Parathyroid adenoma (tissue), 2 donors: ENCODE data around the gene TSPAN18.

Experiments
- H2AFZ ChIP-seq: fragments of 300-600 bp; sonication (generic); one replicate; pipeline ENCODE4 v1.7.0; 2017; ENCODE audit warnings: antibody characterized with exemption, mild to moderate bottlenecking
- H3K27ac ChIP-seq: fragments of 300-600 bp; sonication (generic); one replicate; pipeline ENCODE4 v1.7.0; 2017
- H3K27me3 ChIP-seq: fragments of 300-600 bp; sonication (generic); one replicate; pipeline ENCODE4 v1.7.0; 2017; ENCODE audit warnings: low read length; ENCODE audit not compliant: control insufficient read depth, insufficient read depth
- H3K36me3 ChIP-seq: fragments of 300-600 bp; sonication (generic); one replicate; pipeline ENCODE4 v1.7.0; 2017; ENCODE audit warnings: low read length; ENCODE audit not compliant: control insufficient read depth, insufficient read depth
- H3K4me1 ChIP-seq: fragments of 300-600 bp; sonication (generic); one replicate; pipeline ENCODE4 v1.7.0; 2017; ENCODE audit warnings: control low read depth
- H3K4me2 ChIP-seq: fragments of 300-600 bp; sonication (generic); one replicate; pipeline ENCODE4 v1.7.0; 2017; ENCODE audit warnings: low read length
- H3K4me3 ChIP-seq: fragments of 300-600 bp; sonication (generic); one replicate; pipeline ENCODE4 v1.7.0; 2017; ENCODE audit warnings: low read depth, low read length
- H3K79me2 ChIP-seq: fragments of 300-600 bp; sonication (generic); one replicate; pipeline ENCODE4 v1.7.0; 2017; ENCODE audit warnings: control low read depth
- H3K9ac ChIP-seq: fragments of 300-600 bp; sonication (generic); one replicate; pipeline ENCODE4 v1.7.0; 2017; ENCODE audit warnings: mild to moderate bottlenecking
- H3K9me3 ChIP-seq: fragments of 300-600 bp; sonication (generic); one replicate; pipeline ENCODE4 v1.7.0; 2017; ENCODE audit warnings: low read length; ENCODE audit not compliant: control insufficient read depth
- CTCF ChIP-seq: fragments of 300-600 bp; sonication (generic); IDR thresholded peaks from one replicate; pipeline ENCODE4 v1.7.0; 2017; ENCODE audit warnings: antibody characterized with exemption, mild to moderate bottlenecking
- donor health status: primary hyperparathyroidism.

The TSPAN18 gene

GRCh38 chr11:44849424-44849823 is 122.7 kb downstream of the TSPAN18 start:
- no peaks in the 10 kb centered on the region for H3K27me3 ChIP-seq
- TF ChIP-seq CTCF = no peak

DNA sequence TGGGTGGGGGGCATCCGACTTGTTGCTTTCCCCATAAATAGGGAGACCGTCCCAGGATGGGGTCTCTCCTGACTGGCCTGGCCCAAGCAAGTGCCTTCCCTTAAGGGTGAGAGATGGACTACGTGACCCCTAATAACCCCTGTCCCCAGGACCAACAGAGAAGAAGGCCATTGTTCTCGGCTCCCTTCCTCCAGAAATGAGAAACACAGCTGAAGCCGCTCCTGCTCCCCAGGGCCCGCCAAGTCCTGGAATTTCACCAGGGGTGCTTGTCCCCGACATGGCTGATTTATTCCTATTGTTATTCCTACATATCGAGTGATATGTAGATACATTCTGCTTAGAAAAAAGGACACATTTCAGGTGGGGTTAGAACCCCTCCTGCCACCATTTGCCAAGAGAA is 123.2 kb downstream of the TSPAN18 start:
- H3K27me3 ChIP-seq = no peaks in the 10 kb centered on the region
- H3K9me3 ChIP-seq = no peaks in the 10 kb centered on the region
- H3K79me2 ChIP-seq = no peaks in the 10 kb centered on the region
- H3K4me3 ChIP-seq = no peak overlapping the region
- no peak for TF ChIP-seq CTCF
- no peaks in the 10 kb centered on the region for H3K36me3 ChIP-seq
- H3K4me2 ChIP-seq = no peak overlapping the region
- no peak overlapping the region for H2AFZ ChIP-seq
- H3K9ac ChIP-seq = no peak overlapping the region
- no peaks in the 10 kb centered on the region for H3K4me1 ChIP-seq
- no peak overlapping the region for H3K27ac ChIP-seq

More at GRCh38 chr11:44849424-44849823, 122.7 kb downstream of the TSPAN18 start:
- no peak overlapping the region for H3K4me2 ChIP-seq
- H3K79me2 ChIP-seq = no peaks in the 10 kb centered on the region
- no peaks in the 10 kb centered on the region for H3K4me1 ChIP-seq
- H3K27ac ChIP-seq = no peak overlapping the region
- H2AFZ ChIP-seq = no peak overlapping the region
- H3K36me3 ChIP-seq = no peaks in the 10 kb centered on the region
- H3K9me3 ChIP-seq = no peaks in the 10 kb centered on the region
- no peak overlapping the region for H3K9ac ChIP-seq
- no peak overlapping the region for H3K4me3 ChIP-seq

DNA sequence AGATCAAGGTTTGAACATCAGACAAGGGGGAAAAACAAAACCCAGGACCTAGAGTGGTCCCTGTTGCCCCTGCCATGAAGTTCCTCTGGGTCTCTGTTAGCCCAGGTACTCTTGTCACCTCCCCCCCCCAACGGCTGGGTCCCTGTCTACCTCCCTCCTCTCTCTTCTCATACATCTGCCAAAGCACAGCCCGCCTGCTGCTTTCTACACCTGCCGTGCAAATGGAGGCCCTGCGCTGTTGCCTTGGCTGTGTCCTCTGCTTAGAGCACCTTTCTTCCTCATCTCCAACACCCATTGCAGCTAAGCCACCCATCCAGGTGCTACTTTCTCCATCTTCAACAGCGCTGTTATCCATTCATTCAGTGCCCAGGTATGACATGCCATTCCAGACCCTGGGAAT is 124.7 kb downstream of the TSPAN18 start:
- Histone ChIP-seq H3K9ac (no peak overlapping the region), H3K27me3 (no peaks in the 10 kb centered on the region), H3K4me1 (no peaks in the 10 kb centered on the region), H3K36me3 (no peaks in the 10 kb centered on the region), H3K4me3 (no peak overlapping the region), H3K9me3 (no peaks in the 10 kb centered on the region), H3K4me2 (no peak overlapping the region), H3K79me2 (no peaks in the 10 kb centered on the region), H2AFZ (no peak overlapping the region), H3K27ac (no peak overlapping the region)
- TF ChIP-seq CTCF = no peak

GRCh38 chr11:44852159-44852747 is 125.5 kb downstream of the TSPAN18 start:
- Histone ChIP-seq H2AFZ (no peak overlapping the region), H3K9ac (no peak overlapping the region), H3K4me1 (no peaks in the 10 kb centered on the region), H3K4me3 (no peak overlapping the region), H3K4me2 (no peak overlapping the region), H3K36me3 (no peaks in the 10 kb centered on the region), H3K27ac (no peak overlapping the region), H3K79me2 (no peaks in the 10 kb centered on the region), H3K27me3 (no peaks in the 10 kb centered on the region), H3K9me3 (no peaks in the 10 kb centered on the region)
- no peak for TF ChIP-seq CTCF

DNA sequence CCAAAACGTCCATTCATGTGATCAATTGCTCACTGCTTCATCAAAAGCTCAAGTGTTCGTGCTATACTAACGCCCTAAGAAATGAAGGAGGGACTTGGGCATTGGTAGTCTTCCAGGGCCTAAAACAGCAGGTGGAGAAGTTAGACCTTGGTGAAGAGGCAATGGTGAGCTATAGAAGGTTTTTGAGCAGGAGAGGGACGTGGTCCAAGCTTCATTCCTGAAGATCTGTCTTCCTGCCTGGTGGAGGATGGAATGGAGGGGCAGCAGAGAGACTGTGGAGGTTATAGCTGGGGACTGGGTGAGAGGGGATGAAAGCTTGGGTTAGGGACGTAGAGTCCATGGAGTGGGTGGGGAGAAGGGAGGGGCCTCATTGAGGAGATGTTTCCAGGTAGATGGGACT is 126.2 kb downstream of the TSPAN18 start:
- Histone ChIP-seq H3K9ac (no peak overlapping the region), H3K79me2 (no peaks in the 10 kb centered on the region), H2AFZ (no peak overlapping the region), H3K27ac (no peak overlapping the region), H3K4me3 (no peak overlapping the region), H3K4me2 (no peak overlapping the region), H3K4me1 (no peaks in the 10 kb centered on the region), H3K36me3 (no peaks in the 10 kb centered on the region), H3K27me3 (no peaks in the 10 kb centered on the region), H3K9me3 (no peaks in the 10 kb centered on the region)
- no peak for TF ChIP-seq CTCF
